ENCODE measurements around the gene PLEK2.

DNA sequence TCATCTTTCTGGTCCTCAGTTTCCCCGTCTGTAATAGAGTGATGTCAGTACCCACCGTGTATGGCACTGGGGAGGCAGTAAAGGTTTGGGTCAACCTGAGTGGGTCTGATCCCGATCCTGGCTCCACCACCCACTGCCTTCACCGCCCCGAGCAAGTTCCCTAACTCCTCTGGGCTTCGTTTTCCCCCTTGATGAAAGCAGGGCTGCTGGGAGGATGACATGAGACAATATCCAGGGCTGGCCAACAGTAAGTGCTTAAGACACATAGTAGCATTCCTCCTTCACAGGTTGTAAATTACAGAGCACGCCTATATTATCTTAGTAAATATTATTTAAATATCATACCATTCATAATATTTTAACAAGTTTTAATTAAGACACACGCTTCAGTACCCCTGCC, 595 bp downstream of the PLEK2 start:
- TF ChIP-seq POLR2AphosphoS5 (IDR thresholded peaks at IDR 0.05; ENCODE audit: low read depth) (no peak), EZH2 (IDR thresholded peaks at IDR 0.05; ENCODE audit: low read depth, unreplicated experiment) (no peak), CREB1 (CRISPR knock-in tag; IDR thresholded peaks at IDR 0.05; ENCODE audit: low read depth) (no peak), ZNF331 (CRISPR knock-in tag; IDR thresholded peaks at IDR 0.05; ENCODE audit: low read depth) (no peak), STAT1 (IDR thresholded peaks at IDR 0.05; ENCODE audit: unreplicated experiment) (no peak), NANOG (IDR thresholded peaks at IDR 0.05; ENCODE audit: borderline replicate concordance) (no peak), ZNF114 (CRISPR knock-in tag; IDR thresholded peaks at IDR 0.05) (no peak), EZH2phosphoT487 (IDR thresholded peaks at IDR 0.05; ENCODE audit: unreplicated experiment) (no peak), JUNB (IDR thresholded peaks at IDR 0.05; ENCODE audit: unreplicated experiment) (no peak)
- TF ChIP-seq, protein P1, sequence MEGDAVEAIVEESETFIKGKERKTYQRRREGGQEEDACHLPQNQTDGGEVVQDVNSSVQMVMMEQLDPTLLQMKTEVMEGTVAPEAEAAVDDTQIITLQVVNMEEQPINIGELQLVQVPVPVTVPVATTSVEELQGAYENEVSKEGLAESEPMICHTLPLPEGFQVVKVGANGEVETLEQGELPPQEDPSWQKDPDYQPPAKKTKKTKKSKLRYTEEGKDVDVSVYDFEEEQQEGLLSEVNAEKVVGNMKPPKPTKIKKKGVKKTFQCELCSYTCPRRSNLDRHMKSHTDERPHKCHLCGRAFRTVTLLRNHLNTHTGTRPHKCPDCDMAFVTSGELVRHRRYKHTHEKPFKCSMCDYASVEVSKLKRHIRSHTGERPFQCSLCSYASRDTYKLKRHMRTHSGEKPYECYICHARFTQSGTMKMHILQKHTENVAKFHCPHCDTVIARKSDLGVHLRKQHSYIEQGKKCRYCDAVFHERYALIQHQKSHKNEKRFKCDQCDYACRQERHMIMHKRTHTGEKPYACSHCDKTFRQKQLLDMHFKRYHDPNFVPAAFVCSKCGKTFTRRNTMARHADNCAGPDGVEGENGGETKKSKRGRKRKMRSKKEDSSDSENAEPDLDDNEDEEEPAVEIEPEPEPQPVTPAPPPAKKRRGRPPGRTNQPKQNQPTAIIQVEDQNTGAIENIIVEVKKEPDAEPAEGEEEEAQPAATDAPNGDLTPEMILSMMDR (conservative IDR thresholded peaks at IDR 0.05; ENCODE audit: low read depth in 2 of 2) = no peak
- TF ChIP-seq, protein P2, sequence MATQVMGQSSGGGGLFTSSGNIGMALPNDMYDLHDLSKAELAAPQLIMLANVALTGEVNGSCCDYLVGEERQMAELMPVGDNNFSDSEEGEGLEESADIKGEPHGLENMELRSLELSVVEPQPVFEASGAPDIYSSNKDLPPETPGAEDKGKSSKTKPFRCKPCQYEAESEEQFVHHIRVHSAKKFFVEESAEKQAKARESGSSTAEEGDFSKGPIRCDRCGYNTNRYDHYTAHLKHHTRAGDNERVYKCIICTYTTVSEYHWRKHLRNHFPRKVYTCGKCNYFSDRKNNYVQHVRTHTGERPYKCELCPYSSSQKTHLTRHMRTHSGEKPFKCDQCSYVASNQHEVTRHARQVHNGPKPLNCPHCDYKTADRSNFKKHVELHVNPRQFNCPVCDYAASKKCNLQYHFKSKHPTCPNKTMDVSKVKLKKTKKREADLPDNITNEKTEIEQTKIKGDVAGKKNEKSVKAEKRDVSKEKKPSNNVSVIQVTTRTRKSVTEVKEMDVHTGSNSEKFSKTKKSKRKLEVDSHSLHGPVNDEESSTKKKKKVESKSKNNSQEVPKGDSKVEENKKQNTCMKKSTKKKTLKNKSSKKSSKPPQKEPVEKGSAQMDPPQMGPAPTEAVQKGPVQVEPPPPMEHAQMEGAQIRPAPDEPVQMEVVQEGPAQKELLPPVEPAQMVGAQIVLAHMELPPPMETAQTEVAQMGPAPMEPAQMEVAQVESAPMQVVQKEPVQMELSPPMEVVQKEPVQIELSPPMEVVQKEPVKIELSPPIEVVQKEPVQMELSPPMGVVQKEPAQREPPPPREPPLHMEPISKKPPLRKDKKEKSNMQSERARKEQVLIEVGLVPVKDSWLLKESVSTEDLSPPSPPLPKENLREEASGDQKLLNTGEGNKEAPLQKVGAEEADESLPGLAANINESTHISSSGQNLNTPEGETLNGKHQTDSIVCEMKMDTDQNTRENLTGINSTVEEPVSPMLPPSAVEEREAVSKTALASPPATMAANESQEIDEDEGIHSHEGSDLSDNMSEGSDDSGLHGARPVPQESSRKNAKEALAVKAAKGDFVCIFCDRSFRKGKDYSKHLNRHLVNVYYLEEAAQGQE (IDR thresholded peaks at IDR 0.05; ENCODE audit: unreplicated experiment) = no peak
- TF ChIP-seq, protein P3, sequence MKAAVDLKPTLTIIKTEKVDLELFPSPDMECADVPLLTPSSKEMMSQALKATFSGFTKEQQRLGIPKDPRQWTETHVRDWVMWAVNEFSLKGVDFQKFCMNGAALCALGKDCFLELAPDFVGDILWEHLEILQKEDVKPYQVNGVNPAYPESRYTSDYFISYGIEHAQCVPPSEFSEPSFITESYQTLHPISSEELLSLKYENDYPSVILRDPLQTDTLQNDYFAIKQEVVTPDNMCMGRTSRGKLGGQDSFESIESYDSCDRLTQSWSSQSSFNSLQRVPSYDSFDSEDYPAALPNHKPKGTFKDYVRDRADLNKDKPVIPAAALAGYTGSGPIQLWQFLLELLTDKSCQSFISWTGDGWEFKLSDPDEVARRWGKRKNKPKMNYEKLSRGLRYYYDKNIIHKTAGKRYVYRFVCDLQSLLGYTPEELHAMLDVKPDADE (IDR thresholded peaks at IDR 0.05) = no peak
